SK-N-SH (cell line): ENCODE measurements around the gene SNX10. TPM values are rescaled to one million over a fixed set of nuclear protein-coding genes. Genes with fewer than 3 reads are reported as not detected.

Experiments
- CTCF ChIA-PET: fragments of 300-600, 350-600 bp; formaldehyde crosslinking; extraction: SDS; loops from one replicate; lab custom pipeline; 2021; lab: Yijun Ruan, JAX
- POLR2A ChIA-PET: fragments of 350-600 bp; sonication (Branson Sonifier 250); formaldehyde crosslinking; extraction: SDS; loops from one replicate; lab custom pipeline; 2020; ENCODE audit warnings: antibody characterized with exemption, inconsistent platforms; lab: Yijun Ruan, JAX
- DNase-seq: peaks from one replicate; pipeline ENCODE4 v3.0.0; 2012
- H2AFZ ChIP-seq: fragments of 200-600 bp; sonication (generic); 2 replicates; pipeline ENCODE4 v1.8.1; 2016; ENCODE audit warnings: antibody characterized with exemption, mild to moderate bottlenecking, low read depth
- H3F3A ChIP-seq: fragments of 200-600 bp; sonication (generic); replicated peaks from 2 replicates; pipeline ENCODE3; 2016; ENCODE audit warnings: antibody characterized with exemption, mild to moderate bottlenecking; ENCODE audit not compliant: insufficient read depth
- H3K27ac ChIP-seq, 2 experiments: fragments of 200-500 bp in 1 of 2; fragments of 200-600 bp in 1 of 2; sonication (Bioruptor generic) in 1 of 2; sonication (generic), shearing (Covaris generic) in 1 of 2; 2 replicates each; pipeline versions ENCODE4 v1.5.1 to v1.6.1; 2014 to 2016; ENCODE audit warnings: low read depth in 2 of 2, inconsistent platforms in 1 of 2, low read length in 1 of 2, mild to moderate bottlenecking in 1 of 2, mixed read lengths in 1 of 2
- H3K27me3 ChIP-seq: fragments of 200-600 bp; sonication (generic), shearing (Covaris generic); 2 replicates; pipeline ENCODE4 v1.6.1; 2016; ENCODE audit warnings: mixed run types; ENCODE audit not compliant: insufficient read depth
- H3K36me3 ChIP-seq, 2 experiments: fragments of 200-500 bp in 1 of 2; fragments of 200-600 bp in 1 of 2; sonication (Bioruptor generic) in 1 of 2; sonication (generic) in 1 of 2; replicated peaks in 1 of 2; 2 replicates each; pipeline versions ENCODE3 to v1.5.1; 2014 to 2016; ENCODE audit warnings: low read length in 1 of 2, mild to moderate bottlenecking in 1 of 2; ENCODE audit not compliant: insufficient read depth in 2 of 2, control insufficient read depth in 1 of 2
- H3K4me1 ChIP-seq, 2 experiments: fragments of 200-500 bp in 1 of 2; fragments of 200-600 bp in 1 of 2; sonication (Bioruptor generic) in 1 of 2; sonication (generic), shearing (Covaris generic) in 1 of 2; 2 replicates each; pipeline versions ENCODE4 v1.5.1 to v1.6.1; 2014 to 2016; ENCODE audit warnings: low read depth in 1 of 2, low read length in 1 of 2, mixed run types in 1 of 2; ENCODE audit not compliant: insufficient read depth in 2 of 2, control insufficient read depth in 1 of 2
- H3K4me2 ChIP-seq: fragments of 200-600 bp; sonication (generic), shearing (Covaris generic); 2 replicates; pipeline ENCODE4 v1.6.1; 2017; ENCODE audit warnings: mixed run types
- H3K4me3 ChIP-seq, 2 experiments: fragments of 200-500 bp in 1 of 2; fragments of 200-600 bp in 1 of 2; sonication (Bioruptor generic) in 1 of 2; sonication (generic), shearing (Covaris generic) in 1 of 2; 2 replicates each; pipeline versions ENCODE4 v1.5.1 to v1.8.1; 2014 to 2016; ENCODE audit warnings: low read depth in 2 of 2, inconsistent platforms in 1 of 2, low read length in 1 of 2, mild to moderate bottlenecking in 1 of 2, mixed read lengths in 1 of 2, moderate library complexity in 1 of 2
- H3K79me2 ChIP-seq: fragments of 200-600 bp; sonication (generic); 2 replicates; pipeline ENCODE4 v1.8.1; 2017; ENCODE audit warnings: mild to moderate bottlenecking; ENCODE audit not compliant: insufficient read depth
- H3K9ac ChIP-seq: fragments of 200-600 bp; sonication (generic); 2 replicates; pipeline ENCODE4 v1.6.1; 2017; ENCODE audit warnings: mixed run types
- H3K9me2 ChIP-seq: fragments of 200-600 bp; sonication (generic); 2 replicates; pipeline ENCODE4 v1.6.1; 2017; ENCODE audit warnings: mixed run types
- H3K9me3 ChIP-seq: fragments of 200-600 bp; sonication (generic); 2 replicates; pipeline ENCODE4 v1.6.1; 2017; ENCODE audit warnings: mixed run types, mild to moderate bottlenecking, moderate library complexity
- H4K20me1 ChIP-seq: fragments of 200-600 bp; sonication (generic); 2 replicates; pipeline ENCODE4 v1.6.1; 2017; ENCODE audit warnings: mild to moderate bottlenecking, mixed run types; ENCODE audit not compliant: insufficient read depth
- EP300 ChIP-seq, 2 experiments: IDR thresholded peaks; 2 replicates each; pipeline versions ENCODE4 v1.4.0 to v1.6.1; 2012; ENCODE audit warnings: borderline replicate concordance in 1 of 2, low read depth in 1 of 2, low read length in 1 of 2
- FOSL2 ChIP-seq: IDR thresholded peaks from 2 replicates; pipeline ENCODE4 v1.4.0; 2012; ENCODE audit warnings: low read depth, mild to moderate bottlenecking, moderate library complexity, borderline replicate concordance
- FOXJ3 ChIP-seq: sonication (generic); formaldehyde crosslinking; IDR thresholded peaks from 2 replicates; pipeline ENCODE4 v1.5.1; 2020; ENCODE audit warnings: mild to moderate bottlenecking, missing genetic modification reagents
- FOXM1 ChIP-seq: IDR thresholded peaks from 2 replicates; pipeline ENCODE4 v1.4.0; 2012; ENCODE audit warnings: low read depth, mild to moderate bottlenecking
- GATA2 ChIP-seq: sonication (generic); formaldehyde crosslinking; IDR thresholded peaks from 2 replicates; pipeline ENCODE4 v1.5.0; 2020; ENCODE audit warnings: mild to moderate bottlenecking, missing genetic modification reagents
- MEF2A ChIP-seq: IDR thresholded peaks from 2 replicates; pipeline ENCODE4 v1.4.0; 2012; ENCODE audit warnings: low read depth, borderline replicate concordance
- NFIC ChIP-seq: IDR thresholded peaks from 2 replicates; pipeline ENCODE4 v1.4.0; 2012; ENCODE audit warnings: borderline replicate concordance
- NRF1 ChIP-seq: IDR thresholded peaks from 2 replicates; pipeline ENCODE4 v1.6.1; 2012; ENCODE audit warnings: low read depth, mild to moderate bottlenecking, low read length
- RCOR1 ChIP-seq: fragments of 150-350 bp; IDR thresholded peaks from 2 replicates; pipeline ENCODE4 v1.6.1; 2017; ENCODE audit warnings: antibody characterized with exemption, low read length
- SIN3A ChIP-seq: IDR thresholded peaks from 2 replicates; pipeline ENCODE4 v1.6.1; 2012; ENCODE audit warnings: low read depth, mild to moderate bottlenecking, low read length, moderate library complexity, borderline replicate concordance
- TAF1 ChIP-seq: IDR thresholded peaks from 2 replicates; pipeline ENCODE4 v1.6.1; 2012; ENCODE audit warnings: low read depth, mild to moderate bottlenecking, low read length, moderate library complexity, borderline replicate concordance
- USF2 ChIP-seq: fragments of 150-350 bp; IDR thresholded peaks from 2 replicates; pipeline ENCODE4 v1.6.1; 2017; ENCODE audit warnings: antibody characterized with exemption, low read length, low read depth, borderline replicate concordance
- YY1 ChIP-seq: IDR thresholded peaks from 2 replicates; pipeline ENCODE4 v1.4.0; 2012; ENCODE audit warnings: low read depth, mild to moderate bottlenecking
- ZBTB33 ChIP-seq: IDR thresholded peaks from 2 replicates; pipeline ENCODE4 v1.4.0; 2012; ENCODE audit warnings: low read depth, borderline replicate concordance
- WGBS: methylation state at CpG from one replicate; pipeline ENCODE4 v1.1.6; 2017; ENCODE audit warnings: low lambda C conversion rate; 5-methylcytosine and 5-hydroxymethylcytosine counted together
- polyA plus RNA-seq, 3 experiments: library from polyadenylated mRNA; depleted of rRNA; stranded (reverse); fragments of >200 nt; gene quantifications; 2 replicates each; pipeline ENCODE4 v1.2.3, GENCODE V29; 2012
- TF ChIP-seq, protein P1 (sequence below): IDR thresholded peaks from 2 replicates; pipeline ENCODE4; 2012
- TF ChIP-seq, protein P2 (sequence below): IDR thresholded peaks from 2 replicates; pipeline ENCODE4 v1.4.0; 2012; ENCODE audit warnings: low read depth
- TF ChIP-seq, protein P3 (sequence below): fragments of 200-600 bp; sonication (generic); IDR thresholded peaks from 2 replicates; pipeline ENCODE4 v1.6.1; 2017; ENCODE audit warnings: antibody characterized with exemption, mild to moderate bottlenecking, moderate library complexity

Gene SNX10
- polyA plus RNA-seq, 1 of the 3 experiments (the other 2 are of a cell fraction) = 0.02 TPM

DNA sequence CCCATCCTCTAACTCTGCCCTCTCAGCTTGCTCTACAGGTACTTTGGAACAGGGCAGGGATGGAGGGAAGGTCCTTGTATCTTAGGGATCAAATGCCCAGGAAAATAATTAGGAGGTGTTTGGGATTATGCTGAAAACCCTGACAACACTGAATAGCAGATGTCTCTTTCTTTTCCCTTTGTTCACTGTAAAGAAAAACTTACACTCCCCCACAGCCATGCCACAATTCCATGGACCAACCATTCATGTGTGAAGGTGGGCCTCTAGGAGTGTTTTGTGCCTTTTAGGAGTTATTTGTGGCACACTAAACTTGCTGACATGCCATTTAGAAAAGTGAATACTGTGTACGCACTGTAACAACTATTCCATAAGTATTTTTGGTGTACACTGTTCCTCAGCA lies 108.1 kb downstream of the SNX10 start:
- H3K4me1 ChIP-seq = peaks cover 0 to 21% of the 10 kb centered on the region in 2 experiments; a peak in 1 of 4 replicates
- WGBS = 75% methylated on average over 1 of the region's 1 CpG
- no peaks in the 10 kb centered on the region for H3F3A ChIP-seq
- H3K9me3 ChIP-seq = no peaks in the 10 kb centered on the region
- no peaks in the 10 kb centered on the region for H4K20me1 ChIP-seq
- POLR2A ChIA-PET = interaction anchor here (1.2 to 1.4 kb wide), 3 partner anchors 22 to 35 kb away, joined by 3 to 5 read pairs (median 4); no protein-coding TSS in a partner anchor
- peak overlapping the region in 1 of 2 experiments; percentile 50; a peak in 1 of 4 replicates for H3K27ac ChIP-seq
- peak; percentile 27 for DNase-seq
- TF ChIP-seq GATA2 (CRISPR knock-in tag) (no peak), USF2 (no peak), NFIC (no peak), SIN3A (no peak), MEF2A (no peak), FOXJ3 (CRISPR knock-in tag) (no peak), TAF1 (no peak), YY1 (no peak), FOXM1 (no peak)
- TF ChIP-seq, all 33 proteins: peak for 0
- Histone ChIP-seq H3K27me3 (peaks cover 10% of the 10 kb centered on the region; the same call in 1 of the 2 replicates), H3K4me3 (no peak overlapping the region), H3K79me2 (no peaks in the 10 kb centered on the region), H2AFZ (no peak overlapping the region), H3K4me2 (no peak overlapping the region), H3K9me2 (no peaks in the 10 kb centered on the region), H3K36me3 (no peaks in the 10 kb centered on the region), H3K9ac (no peak overlapping the region)
- CTCF ChIA-PET = interaction anchor here (0.6 to 5.2 kb wide), 25 partner anchors 9 to 506 kb away, joined by 3 to 50 read pairs (median 4); no protein-coding TSS in a partner anchor

GRCh38 chr7:26403640-26404039 lies 112.0 kb downstream of the SNX10 start:
- CTCF ChIA-PET = interaction anchor here (0.6 to 2.1 kb wide), 10 partner anchors 10 to 758 kb away, joined by 3 to 7 read pairs (median 4); no protein-coding TSS in a partner anchor
- 69% methylated on average over 3 of the region's 3 CpGs for WGBS

More at GRCh38 chr7:26403640-26404039, 112.0 kb downstream of the SNX10 start:
- POLR2A ChIA-PET = no interaction called here
- Histone ChIP-seq H3K4me2 (no peak overlapping the region), H3K9ac (no peak overlapping the region), H2AFZ (no peak overlapping the region), H3K9me3 (no peaks in the 10 kb centered on the region), H3K9me2 (no peaks in the 10 kb centered on the region; the same call in 1 of the 2 replicates), H3F3A (no peaks in the 10 kb centered on the region), H3K27ac (no peak overlapping the region), H3K4me1 (peaks cover 0 to 15% of the 10 kb centered on the region in 2 experiments; a peak in 1 of 4 replicates), H3K36me3 (no peaks in the 10 kb centered on the region), H3K79me2 (no peaks in the 10 kb centered on the region), H3K27me3 (0 out of 2 replicates have a peak, but pooled peaks cover 10% of the 10 kb centered on the region), H3K4me3 (no peak overlapping the region), H4K20me1 (no peaks in the 10 kb centered on the region)
- no peak for DNase-seq
- TF ChIP-seq GATA2 (CRISPR knock-in tag) (no peak), EP300 (IDR thresholded peaks at IDR 0.05; ENCODE audit: borderline replicate concordance in 1 of 2, low read depth in 1 of 2, low read length in 1 of 2) (no peak), USF2 (no peak), NFIC (no peak), FOSL2 (no peak), RCOR1 (no peak), NRF1 (no peak), ZBTB33 (no peak)
- TF ChIP-seq, protein P1, sequence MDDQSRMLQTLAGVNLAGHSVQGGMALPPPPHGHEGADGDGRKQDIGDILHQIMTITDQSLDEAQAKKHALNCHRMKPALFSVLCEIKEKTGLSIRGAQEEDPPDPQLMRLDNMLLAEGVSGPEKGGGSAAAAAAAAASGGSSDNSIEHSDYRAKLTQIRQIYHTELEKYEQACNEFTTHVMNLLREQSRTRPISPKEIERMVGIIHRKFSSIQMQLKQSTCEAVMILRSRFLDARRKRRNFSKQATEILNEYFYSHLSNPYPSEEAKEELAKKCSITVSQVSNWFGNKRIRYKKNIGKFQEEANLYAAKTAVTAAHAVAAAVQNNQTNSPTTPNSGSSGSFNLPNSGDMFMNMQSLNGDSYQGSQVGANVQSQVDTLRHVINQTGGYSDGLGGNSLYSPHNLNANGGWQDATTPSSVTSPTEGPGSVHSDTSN = no peak
- TF ChIP-seq, protein P2, sequence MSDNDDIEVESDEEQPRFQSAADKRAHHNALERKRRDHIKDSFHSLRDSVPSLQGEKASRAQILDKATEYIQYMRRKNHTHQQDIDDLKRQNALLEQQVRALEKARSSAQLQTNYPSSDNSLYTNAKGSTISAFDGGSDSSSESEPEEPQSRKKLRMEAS = no peak
- TF ChIP-seq, protein P3, sequence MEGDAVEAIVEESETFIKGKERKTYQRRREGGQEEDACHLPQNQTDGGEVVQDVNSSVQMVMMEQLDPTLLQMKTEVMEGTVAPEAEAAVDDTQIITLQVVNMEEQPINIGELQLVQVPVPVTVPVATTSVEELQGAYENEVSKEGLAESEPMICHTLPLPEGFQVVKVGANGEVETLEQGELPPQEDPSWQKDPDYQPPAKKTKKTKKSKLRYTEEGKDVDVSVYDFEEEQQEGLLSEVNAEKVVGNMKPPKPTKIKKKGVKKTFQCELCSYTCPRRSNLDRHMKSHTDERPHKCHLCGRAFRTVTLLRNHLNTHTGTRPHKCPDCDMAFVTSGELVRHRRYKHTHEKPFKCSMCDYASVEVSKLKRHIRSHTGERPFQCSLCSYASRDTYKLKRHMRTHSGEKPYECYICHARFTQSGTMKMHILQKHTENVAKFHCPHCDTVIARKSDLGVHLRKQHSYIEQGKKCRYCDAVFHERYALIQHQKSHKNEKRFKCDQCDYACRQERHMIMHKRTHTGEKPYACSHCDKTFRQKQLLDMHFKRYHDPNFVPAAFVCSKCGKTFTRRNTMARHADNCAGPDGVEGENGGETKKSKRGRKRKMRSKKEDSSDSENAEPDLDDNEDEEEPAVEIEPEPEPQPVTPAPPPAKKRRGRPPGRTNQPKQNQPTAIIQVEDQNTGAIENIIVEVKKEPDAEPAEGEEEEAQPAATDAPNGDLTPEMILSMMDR = no peak
